AG09319 (cell line): ENCODE results near the gene IFITM1.
"Not testable (repeated sequence)": the region's sequence is repeated elsewhere in the genome, so short reads cannot be mapped to it uniquely, and the experiment has no call there.

ENCODE experiments used
- DNase-seq: peaks from one replicate; pipeline ENCODE4 v3.0.0-alpha.2; 2010; ENCODE audit warnings: low read depth; ENCODE audit errors: extremely low read depth
- TF ChIP-seq, protein P1 (sequence below): IDR thresholded peaks from 2 replicates; pipeline ENCODE4 v1.5.1; 2011; ENCODE audit warnings: low read depth, mild to moderate bottlenecking, inconsistent platforms, low read length, moderate library complexity

The IFITM1 gene

DNA sequence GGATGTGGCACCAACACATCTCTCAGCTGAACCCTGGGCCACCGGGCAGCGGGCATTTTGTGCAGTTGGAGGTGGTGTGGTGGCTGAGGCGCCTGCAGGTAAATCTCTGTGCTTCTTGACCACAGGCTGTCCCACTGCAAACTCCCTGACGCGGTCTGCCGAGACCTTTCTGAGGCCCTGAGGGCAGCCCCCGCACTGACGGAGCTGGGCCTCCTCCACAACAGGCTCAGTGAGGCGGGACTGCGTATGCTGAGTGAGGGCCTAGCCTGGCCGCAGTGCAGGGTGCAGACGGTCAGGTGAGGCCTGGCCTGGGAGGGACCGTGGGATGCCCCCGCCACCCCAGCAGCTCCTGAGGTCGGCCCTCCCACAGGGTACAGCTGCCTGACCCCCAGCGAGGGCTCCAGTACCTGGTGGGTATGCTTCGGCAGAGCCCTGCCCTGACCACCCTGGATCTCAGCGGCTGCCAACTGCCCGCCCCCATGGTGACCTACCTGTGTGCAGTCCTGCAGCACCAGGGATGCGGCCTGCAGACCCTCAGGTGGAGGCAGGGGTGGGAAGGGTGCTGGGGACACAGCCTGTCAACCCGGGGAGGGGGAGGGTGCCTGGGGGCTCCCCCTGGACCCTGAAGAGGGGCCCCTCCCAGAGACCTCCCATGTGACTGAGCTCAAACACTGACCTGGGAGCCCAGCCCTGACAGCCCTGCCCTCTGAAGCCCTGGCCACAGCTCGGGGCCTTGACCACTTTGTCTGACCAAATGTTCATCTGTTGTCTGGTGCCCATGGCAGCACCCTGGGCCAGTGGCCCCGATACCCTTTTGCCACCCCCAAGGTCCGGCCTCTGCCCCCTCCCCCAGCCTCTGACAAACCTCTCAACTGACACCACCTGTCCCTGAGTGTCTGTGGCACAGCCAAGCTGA, 29.5 kb upstream of the IFITM1 start:
- TF ChIP-seq, protein P1, sequence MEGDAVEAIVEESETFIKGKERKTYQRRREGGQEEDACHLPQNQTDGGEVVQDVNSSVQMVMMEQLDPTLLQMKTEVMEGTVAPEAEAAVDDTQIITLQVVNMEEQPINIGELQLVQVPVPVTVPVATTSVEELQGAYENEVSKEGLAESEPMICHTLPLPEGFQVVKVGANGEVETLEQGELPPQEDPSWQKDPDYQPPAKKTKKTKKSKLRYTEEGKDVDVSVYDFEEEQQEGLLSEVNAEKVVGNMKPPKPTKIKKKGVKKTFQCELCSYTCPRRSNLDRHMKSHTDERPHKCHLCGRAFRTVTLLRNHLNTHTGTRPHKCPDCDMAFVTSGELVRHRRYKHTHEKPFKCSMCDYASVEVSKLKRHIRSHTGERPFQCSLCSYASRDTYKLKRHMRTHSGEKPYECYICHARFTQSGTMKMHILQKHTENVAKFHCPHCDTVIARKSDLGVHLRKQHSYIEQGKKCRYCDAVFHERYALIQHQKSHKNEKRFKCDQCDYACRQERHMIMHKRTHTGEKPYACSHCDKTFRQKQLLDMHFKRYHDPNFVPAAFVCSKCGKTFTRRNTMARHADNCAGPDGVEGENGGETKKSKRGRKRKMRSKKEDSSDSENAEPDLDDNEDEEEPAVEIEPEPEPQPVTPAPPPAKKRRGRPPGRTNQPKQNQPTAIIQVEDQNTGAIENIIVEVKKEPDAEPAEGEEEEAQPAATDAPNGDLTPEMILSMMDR = no peak
- no peak for DNase-seq

DNA sequence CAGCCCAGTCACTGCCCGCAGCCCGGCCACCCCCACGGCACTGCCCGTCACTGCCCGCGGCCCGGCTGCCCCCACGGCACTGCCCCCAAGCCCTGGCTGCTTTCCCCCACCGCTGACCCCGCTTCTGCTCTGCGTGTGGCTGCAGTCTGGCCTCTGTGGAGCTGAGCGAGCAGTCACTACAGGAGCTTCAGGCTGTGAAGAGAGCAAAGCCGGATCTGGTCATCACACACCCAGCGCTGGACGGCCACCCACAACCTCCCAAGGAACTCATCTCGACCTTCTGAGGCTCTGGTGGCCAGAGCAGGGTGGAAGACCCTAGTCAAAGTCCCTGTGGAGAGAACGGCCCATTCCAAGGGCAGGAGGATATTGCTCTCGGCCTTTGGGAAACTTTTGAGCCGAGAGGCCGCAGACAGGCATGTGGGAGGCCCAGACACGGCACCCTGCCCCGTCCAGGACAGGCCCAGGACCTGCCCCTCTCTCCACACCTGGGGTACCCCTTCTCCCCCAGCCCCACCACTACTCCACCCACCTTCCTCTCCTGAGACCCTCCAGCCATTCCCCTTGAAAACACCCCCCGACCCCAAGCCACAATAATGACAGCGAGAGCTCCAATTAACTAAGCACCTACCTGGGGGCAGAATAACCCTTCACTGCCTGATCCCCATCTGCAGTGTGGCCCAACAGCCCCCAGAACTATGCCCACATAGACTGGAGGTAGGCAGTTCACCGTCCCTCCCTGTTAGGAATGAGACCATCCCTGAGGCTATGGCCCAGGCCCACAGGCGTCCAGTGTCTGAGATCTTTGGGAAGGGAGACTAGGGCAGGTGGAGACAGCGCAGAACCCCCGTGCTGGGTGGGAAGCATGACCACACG, 28.6 kb upstream of the IFITM1 start:
- TF ChIP-seq, protein P1 = no peak

DNA sequence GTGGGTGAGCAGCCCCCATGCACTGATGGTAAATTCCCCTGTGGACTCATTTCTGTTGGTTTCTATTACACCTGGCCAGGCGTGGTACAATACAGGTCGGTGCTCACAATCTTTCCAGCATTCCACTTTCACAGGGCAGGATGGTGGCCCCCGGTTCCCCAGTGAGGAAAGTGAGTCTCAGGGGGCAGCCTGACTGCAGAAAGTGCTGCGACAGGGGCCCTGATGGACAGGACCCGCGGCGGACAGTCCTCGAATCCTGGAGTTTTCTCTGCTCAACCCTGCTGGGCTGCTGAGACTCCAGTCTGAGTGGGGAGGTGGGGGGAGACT, 28.0 kb upstream of the IFITM1 start:
- TF ChIP-seq, protein P1 = no peak
- no peak for DNase-seq

More for the DNA sequence above, 28.6 kb upstream of the IFITM1 start:
- DNase-seq = no peak

DNA sequence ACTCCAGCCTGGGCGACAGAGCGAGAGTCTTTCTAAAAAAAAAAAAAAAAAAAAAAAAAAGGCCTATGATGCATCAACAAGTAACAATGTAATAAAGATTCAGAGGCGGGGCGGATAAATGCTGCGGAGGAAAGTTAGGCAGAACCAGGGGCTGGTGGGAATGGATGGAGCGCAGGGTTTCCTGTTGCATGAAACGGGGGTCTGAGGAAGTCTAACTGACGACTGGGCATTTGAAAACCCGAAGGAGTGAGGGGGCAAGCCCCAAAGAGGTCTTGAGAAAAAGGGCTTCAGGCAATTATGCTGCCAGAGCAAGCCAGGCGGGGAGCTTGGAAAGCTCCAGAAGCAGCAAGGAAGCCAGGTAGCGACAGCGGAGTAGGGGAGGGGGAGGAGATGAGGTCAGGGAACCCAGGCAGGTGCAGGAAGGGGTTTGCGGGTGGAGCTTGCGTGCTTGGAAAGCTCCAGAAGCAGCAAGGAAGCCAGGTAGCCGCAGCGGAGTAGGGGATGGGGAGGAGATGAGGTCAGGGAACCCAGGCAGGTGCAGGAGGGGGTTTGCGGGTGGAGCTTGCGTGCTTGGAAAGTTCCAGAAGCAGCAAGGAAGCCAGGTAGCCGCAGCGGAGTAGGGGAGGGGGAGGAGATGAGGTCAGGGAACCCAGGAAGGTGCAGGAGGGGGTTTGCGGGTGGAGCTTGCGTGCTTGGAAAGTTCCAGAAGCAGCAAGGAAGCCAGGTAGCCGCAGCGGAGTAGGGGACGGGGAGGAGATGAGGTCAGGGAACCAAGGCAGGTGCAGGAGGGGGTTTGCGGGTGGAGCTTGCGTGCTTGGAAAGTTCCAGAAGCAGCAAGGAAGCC, 26.6 kb upstream of the IFITM1 start:
- not testable (repeated sequence) for DNase-seq

DNA sequence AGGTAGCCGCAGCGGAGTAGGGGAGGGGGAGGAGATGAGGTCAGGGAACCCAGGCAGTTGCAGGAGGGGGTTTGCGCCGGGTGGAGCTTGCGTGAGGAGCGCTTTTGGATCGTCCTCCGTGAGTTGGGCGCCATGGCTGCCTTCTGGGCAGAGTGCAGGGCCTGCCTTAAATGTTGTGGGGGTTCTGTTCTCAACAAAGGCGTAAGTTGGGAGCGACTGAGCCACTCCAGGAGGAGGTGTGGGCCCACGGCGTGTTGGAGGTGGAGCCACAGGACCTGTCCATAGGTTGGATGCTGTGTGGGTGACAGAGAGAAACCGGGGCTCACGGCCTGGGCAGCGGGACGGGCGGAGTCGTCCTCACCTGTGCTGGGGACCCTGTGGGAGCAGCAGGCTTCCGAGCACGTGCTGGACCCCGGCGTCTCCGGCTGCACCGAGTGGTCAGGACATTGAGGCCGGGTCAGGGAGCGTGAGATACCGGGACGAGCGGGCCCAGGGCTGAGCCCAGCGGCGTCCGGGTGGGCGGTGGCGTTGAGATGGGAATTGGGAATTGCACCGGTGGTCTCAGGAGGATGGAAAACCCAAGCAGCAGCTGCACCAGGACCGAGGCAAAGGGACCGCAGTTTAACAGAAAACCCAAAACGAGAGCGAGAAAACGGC, 25.9 kb upstream of the IFITM1 start:
- no peak for DNase-seq

DNA sequence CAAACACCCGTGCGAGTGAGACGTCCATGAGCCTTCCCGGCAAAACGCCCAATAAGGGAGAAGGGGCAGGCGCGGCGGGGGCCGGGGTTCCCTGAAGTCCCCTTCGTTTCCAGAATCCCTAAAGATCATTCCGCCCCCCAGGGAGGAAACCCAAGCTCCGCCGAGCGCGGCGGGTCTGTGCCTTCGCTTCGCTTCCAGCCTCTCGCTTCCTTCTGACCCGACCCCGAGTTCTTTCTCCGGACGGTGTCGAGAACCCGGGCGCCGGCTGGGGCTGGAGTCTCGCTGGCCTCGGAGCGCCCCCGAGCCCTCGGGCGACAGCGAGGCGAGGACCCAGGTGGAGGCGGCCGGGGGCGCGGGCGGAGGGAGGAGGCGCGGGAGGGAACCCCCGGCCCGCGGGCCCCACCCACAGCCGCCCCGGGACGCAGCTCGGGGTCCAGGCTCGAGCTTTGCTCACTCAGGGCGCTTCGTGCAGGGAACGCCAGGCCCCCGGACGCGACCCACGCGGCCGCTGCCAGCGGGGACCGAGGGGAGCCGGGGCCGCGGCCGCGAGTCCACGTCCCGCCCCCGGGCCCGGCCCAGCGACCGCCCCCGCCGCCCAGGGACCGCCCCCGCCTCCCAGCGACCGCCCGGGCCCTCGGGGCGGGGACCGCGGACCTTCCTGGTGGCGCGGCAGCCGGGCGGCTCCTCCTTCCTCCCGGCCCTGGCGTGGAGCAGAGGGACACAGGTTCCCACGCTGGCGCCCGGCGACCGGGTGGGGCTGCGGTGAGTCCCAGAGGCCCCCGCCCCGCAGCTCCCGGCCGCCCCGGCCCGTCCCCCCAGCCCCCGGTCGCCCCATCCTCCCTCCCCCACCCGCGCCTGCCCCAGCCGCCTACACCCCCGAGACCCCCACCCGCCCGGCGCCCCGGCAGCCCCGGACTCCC, 25.1 kb upstream of the IFITM1 start, which contains the start of gene PGGHG:
Gene PGGHG, plus strand, starts transcription at position 649 of the 920 bp plus-strand sequence. CDS start 691 bp downstream, outside the sequence.
- no peak for DNase-seq

More for the DNA sequence above, 25.9 kb upstream of the IFITM1 start:
- TF ChIP-seq, protein P1 = no peak

More for the DNA sequence above, 25.1 kb upstream of the IFITM1 start, which contains the start of gene PGGHG:
- TF ChIP-seq, protein P1 = no peak
